ENCODE data around the gene PKNOX2. TPM values are rescaled to one million over a fixed set of nuclear protein-coding genes. Genes with fewer than 3 reads are reported as not detected.

Gene PKNOX2
- total RNA-seq, 2 donors from 2014 or later, result 5.5 to 6.9 TPM

DNA sequence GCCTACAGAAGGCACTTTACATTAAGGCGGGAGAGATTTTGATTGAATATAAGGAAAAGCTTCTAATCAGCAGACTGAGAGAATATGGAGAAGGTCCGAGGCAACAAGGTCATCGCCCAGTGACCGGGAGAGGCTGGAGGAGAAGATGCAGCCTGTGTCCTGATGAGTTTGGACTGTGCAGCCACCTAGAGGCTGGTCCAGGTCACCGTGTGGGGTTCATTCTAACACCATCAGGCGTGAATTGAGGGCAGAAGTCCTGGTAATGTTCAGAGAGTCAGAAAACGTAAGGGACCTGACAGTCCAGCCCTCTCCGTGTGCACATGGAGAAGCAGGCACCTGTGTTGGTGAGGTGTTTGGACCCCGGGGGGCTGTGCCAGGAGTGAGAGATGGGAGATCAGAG lies 228.8 kb downstream of the PKNOX2 start:
- Histone ChIP-seq H3K4me1 (peaks cover 0 to 13% of the 10 kb centered on the region in 2 donors), H3K36me3 (peaks cover under 1% of the 10 kb centered on the region), H3K4me3 (no peak overlapping the region), H3K9me3 (no peaks in the 10 kb centered on the region), H3K27me3 (no peaks in the 10 kb centered on the region), H3K27ac (peak overlapping the region; percentile 28 to 76)
- TF ChIP-seq, protein P1, sequence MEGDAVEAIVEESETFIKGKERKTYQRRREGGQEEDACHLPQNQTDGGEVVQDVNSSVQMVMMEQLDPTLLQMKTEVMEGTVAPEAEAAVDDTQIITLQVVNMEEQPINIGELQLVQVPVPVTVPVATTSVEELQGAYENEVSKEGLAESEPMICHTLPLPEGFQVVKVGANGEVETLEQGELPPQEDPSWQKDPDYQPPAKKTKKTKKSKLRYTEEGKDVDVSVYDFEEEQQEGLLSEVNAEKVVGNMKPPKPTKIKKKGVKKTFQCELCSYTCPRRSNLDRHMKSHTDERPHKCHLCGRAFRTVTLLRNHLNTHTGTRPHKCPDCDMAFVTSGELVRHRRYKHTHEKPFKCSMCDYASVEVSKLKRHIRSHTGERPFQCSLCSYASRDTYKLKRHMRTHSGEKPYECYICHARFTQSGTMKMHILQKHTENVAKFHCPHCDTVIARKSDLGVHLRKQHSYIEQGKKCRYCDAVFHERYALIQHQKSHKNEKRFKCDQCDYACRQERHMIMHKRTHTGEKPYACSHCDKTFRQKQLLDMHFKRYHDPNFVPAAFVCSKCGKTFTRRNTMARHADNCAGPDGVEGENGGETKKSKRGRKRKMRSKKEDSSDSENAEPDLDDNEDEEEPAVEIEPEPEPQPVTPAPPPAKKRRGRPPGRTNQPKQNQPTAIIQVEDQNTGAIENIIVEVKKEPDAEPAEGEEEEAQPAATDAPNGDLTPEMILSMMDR (IDR thresholded peaks at IDR 0.05), result peak in 1 of 2 donors; percentile 21
- DNase-seq (ENCODE audit: low spot score), result no peak

DNA sequence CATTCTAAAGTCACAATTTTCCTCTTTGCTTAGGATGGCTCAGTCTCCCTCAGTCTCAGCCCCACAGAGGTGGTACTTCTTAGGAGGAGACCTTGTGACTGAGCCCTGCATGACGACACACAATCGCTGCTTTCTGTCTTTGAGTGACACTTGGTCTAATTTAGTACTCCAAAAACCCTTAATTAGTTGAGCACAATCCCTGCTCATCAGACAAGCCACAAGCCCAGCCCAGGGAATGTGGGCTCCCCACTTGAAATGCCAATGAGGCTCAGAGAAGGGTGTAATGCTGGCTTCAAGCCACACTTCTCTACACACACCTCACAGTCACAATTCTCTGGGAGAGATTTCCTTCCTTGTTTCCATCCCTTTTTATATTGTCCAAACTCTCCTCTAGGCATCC lies 229.7 kb downstream of the PKNOX2 start:
- no peak overlapping the region for H3K4me3 ChIP-seq
- peaks cover 0 to 13% of the 10 kb centered on the region in 2 donors for H3K4me1 ChIP-seq
- H3K9me3 ChIP-seq, result no peaks in the 10 kb centered on the region
- no peaks in the 10 kb centered on the region for H3K27me3 ChIP-seq
- TF ChIP-seq, protein P1 (IDR thresholded peaks at IDR 0.05), result no peak
- H3K36me3 ChIP-seq, result peaks cover 4% of the 10 kb centered on the region
- DNase-seq (ENCODE audit: low spot score), result no peak
- peak overlapping the region; percentile 28 to 76 for H3K27ac ChIP-seq

DNA sequence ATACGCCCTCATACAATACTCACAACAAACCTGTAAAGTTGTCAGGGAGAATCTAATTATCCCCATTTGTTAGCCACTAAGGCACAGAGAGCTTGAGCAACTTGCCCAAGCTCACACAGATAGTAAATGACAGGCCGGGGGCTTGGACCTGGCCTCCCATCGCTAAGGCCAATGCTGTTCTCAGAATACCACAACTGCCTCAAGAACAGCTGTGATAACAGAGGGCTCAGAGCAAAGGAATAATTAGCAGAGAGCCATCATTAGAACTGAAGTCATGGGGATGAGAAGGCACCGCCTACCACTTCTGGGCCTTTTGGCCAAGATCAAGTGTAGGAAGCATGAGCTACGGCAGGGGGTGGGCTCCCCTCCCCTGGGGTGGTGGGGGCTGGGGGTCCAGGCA lies 232.9 kb downstream of the PKNOX2 start:
- peak overlapping the region; percentile 17 to 31 for H3K27ac ChIP-seq
- peaks cover 0 to 15% of the 10 kb centered on the region in 2 donors for H3K4me1 ChIP-seq
- peaks cover 4% of the 10 kb centered on the region for H3K36me3 ChIP-seq
- no peak overlapping the region for H3K4me3 ChIP-seq
- H3K9me3 ChIP-seq, result no peaks in the 10 kb centered on the region
- TF ChIP-seq, protein P1 (IDR thresholded peaks at IDR 0.05), result no peak
- no peak for DNase-seq (ENCODE audit: low spot score)
- H3K27me3 ChIP-seq, result no peaks in the 10 kb centered on the region

DNA sequence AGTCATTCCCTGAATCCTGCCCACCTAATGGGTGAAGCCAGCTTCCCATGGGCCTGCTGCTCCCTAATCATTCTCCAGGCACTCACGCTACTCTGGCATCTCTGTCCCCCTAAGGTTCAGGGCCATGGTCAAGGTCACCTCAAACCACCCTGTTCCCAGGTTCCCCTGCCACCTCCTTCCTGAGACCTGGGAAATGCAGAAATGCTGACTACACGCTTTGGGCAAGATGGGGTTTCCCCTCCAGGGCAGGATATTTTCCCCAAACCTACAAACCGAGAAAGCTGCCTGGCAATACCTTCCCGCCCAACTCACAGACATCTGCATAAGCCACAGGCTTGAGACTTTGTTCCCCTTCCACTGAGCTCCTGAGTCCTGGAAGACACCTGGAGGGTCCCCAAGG lies 233.9 kb downstream of the PKNOX2 start:
- Histone ChIP-seq H3K27me3 (no peaks in the 10 kb centered on the region), H3K36me3 (peaks cover 4% of the 10 kb centered on the region)
- TF ChIP-seq, protein P1 (IDR thresholded peaks at IDR 0.05), result no peak

DNA sequence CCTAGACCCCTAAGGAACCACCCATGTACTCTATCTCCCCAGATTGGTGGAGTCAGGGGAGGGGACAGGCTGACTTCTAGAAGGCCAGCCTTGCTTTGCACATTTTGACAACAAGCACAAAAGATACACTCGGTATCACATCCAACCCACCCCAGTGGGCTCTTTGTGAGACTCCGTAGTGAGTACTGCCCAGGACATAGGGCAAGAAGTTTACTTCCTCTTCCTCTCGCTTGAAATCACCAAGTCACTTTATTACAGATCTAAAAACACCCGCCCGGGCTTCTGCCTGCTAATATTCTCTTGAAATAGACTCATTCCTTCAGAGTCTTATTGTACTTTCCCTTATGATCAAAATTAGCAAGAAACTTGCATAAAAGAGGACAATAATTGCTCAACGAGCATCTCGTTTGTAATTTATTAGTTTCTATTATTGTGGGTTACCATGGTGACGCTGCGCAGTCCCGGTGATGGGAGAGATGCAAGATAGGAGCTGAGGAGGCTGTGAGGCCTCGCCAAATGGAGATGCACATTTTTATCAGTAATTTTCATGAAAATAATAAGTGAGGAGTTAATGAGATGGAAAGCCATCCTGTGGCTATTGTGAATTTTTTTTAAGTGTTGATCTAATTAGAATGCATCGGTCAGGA lies 234.6 kb downstream of the PKNOX2 start:
- Histone ChIP-seq H3K4me1 (peaks cover 0 to 16% of the 10 kb centered on the region in 2 donors), H3K9me3 (no peaks in the 10 kb centered on the region), H3K27me3 (no peaks in the 10 kb centered on the region), H3K4me3 (no peak overlapping the region), H3K36me3 (peaks cover 4% of the 10 kb centered on the region), H3K27ac (no peak overlapping the region)
- TF ChIP-seq, protein P1 (IDR thresholded peaks at IDR 0.05), result no peak
- DNase-seq (ENCODE audit: low spot score), result no peak

More for the DNA sequence above, 233.9 kb downstream of the PKNOX2 start:
- peaks cover 0 to 16% of the 10 kb centered on the region in 2 donors for H3K4me1 ChIP-seq
- DNase-seq (ENCODE audit: low spot score), result no peak
- no peaks in the 10 kb centered on the region for H3K9me3 ChIP-seq
- H3K27ac ChIP-seq, result no peak overlapping the region
- no peak overlapping the region for H3K4me3 ChIP-seq

DNA sequence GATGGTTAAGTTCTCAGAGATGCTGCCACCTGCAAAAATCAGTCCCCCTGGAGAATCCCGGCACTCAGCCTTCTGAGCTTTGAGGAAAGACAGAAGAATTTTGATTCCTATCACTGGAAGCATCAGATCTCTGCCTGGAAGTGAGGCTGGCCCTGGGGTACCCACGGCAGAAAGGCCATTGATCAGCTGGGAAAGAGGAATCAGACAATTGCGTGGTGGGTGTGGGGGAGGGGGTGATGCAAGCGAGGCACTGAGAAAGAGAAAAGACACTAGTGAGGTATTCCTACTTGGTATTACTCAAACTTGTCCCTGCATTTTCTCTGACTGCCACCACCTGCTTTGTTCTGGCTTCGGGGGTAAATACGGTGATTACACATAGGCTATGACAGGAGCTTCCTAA lies 235.4 kb downstream of the PKNOX2 start:
- H3K9me3 ChIP-seq, result no peaks in the 10 kb centered on the region
- DNase-seq (ENCODE audit: low spot score), result no peak
- H3K36me3 ChIP-seq, result peaks cover 4% of the 10 kb centered on the region
- peaks cover 0 to 23% of the 10 kb centered on the region in 2 donors for H3K4me1 ChIP-seq
- no peak overlapping the region for H3K4me3 ChIP-seq
- H3K27me3 ChIP-seq, result no peaks in the 10 kb centered on the region
- TF ChIP-seq, protein P1 (IDR thresholded peaks at IDR 0.05), result no peak
- H3K27ac ChIP-seq, result no peak overlapping the region

All from right atrium auricular region (tissue), 2 donors.